ENCODE measurements around the gene CAGE1. TPM values are rescaled to one million over a fixed set of nuclear protein-coding genes. Genes with fewer than 3 reads are reported as not detected.
"Not testable (repeated sequence)": the region's sequence is repeated elsewhere in the genome, so short reads cannot be mapped to it uniquely, and the experiment has no call there.

Gene CAGE1
- total RNA-seq, 2 donors from 2014 or later: not detected

DNA sequence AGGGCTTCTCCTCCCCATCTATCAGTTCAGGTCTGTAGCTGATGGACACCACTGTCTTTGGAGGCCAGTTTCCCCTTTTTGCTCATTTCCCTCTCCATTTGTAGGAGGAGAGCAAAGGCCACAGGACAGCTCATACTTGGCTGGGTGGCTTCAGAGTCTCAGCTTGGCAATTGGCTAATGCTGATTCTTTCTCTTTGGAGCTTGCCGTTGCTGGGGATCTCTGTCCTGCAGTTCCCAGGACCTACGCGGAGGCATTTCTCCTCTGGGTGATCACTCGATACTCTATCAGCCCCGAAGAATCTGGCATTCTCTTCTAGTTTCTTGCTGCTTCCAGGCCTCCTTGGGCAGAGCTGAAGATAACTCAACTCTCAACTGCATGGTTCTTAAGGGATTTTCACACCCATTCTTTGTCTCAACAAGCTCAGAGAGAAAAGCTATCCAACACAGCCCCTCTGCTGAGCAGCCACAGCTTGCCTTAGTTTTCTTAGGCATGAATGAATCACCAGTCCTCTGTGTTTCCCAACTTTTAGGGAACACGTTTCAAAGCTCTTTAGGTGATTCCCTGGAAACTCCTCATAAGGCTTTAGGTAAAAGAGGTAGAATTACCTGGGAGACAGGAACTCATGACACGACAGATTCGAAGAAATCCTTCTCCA, 57.3 kb downstream of the CAGE1 start:
- no peaks in the 10 kb centered on the region for H3K27me3 ChIP-seq
- no peaks in the 10 kb centered on the region for H3K4me1 ChIP-seq
- no peak overlapping the region for H3K4me3 ChIP-seq
- no peaks in the 10 kb centered on the region for H3K36me3 ChIP-seq
- no peaks in the 10 kb centered on the region for H3K9me3 ChIP-seq
- no peak overlapping the region for H3K27ac ChIP-seq
- TF ChIP-seq, protein P1, sequence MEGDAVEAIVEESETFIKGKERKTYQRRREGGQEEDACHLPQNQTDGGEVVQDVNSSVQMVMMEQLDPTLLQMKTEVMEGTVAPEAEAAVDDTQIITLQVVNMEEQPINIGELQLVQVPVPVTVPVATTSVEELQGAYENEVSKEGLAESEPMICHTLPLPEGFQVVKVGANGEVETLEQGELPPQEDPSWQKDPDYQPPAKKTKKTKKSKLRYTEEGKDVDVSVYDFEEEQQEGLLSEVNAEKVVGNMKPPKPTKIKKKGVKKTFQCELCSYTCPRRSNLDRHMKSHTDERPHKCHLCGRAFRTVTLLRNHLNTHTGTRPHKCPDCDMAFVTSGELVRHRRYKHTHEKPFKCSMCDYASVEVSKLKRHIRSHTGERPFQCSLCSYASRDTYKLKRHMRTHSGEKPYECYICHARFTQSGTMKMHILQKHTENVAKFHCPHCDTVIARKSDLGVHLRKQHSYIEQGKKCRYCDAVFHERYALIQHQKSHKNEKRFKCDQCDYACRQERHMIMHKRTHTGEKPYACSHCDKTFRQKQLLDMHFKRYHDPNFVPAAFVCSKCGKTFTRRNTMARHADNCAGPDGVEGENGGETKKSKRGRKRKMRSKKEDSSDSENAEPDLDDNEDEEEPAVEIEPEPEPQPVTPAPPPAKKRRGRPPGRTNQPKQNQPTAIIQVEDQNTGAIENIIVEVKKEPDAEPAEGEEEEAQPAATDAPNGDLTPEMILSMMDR (IDR thresholded peaks at IDR 0.05): no peak
- no peak for DNase-seq (ENCODE audit: low spot score)

DNA sequence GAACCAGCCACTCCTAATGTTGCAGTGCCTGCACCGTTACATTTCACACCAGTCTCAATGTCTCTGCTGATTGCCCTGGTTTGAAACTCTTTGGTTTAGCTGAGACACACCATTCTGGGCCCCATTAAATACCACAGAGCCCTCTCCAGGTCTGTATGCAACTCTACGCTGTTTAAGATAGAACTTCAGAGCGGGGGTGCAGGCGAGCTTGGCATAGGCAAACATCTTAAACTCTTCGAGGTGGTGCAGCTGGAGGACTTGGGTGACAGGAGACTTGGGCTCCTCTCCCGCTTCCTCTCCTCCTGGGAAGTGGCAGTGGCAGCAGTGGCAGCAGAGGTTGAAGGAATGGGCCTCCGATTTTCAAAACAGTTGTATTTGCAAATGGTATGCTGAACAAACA, 58.1 kb downstream of the CAGE1 start:
- Histone ChIP-seq H3K36me3 (no peaks in the 10 kb centered on the region), H3K4me3 (no peak overlapping the region), H3K9me3 (no peaks in the 10 kb centered on the region), H3K27ac (no peak overlapping the region), H3K27me3 (no peaks in the 10 kb centered on the region), H3K4me1 (no peaks in the 10 kb centered on the region)
- DNase-seq (ENCODE audit: low spot score): no peak
- TF ChIP-seq, protein P1 (IDR thresholded peaks at IDR 0.05): no peak

DNA sequence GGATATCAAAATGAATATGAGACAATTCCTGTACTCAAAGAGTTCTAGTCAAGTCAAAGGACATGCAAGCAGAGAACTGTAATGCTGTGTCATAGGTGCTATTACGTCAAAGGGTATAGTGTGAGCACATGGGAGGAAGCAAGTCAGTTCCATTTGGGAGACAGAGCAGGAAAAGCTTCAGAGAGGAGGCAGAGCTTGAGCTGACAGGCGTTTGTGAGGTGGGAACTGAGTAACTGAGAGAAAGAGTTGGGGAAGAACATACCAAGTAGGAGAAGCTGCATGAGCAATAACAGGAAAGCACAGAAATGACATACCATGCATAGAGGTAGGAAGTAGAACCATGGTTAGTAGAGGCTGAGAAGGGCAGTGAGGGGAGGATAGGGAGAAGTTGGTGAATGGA, 61.3 kb downstream of the CAGE1 start:
- Histone ChIP-seq H3K36me3 (no peaks in the 10 kb centered on the region), H3K4me1 (no peaks in the 10 kb centered on the region), H3K27me3 (no peaks in the 10 kb centered on the region), H3K4me3 (no peak overlapping the region), H3K27ac (no peak overlapping the region), H3K9me3 (no peaks in the 10 kb centered on the region)
- TF ChIP-seq, protein P1 (IDR thresholded peaks at IDR 0.05): no peak
- DNase-seq (ENCODE audit: low spot score): no peak

DNA sequence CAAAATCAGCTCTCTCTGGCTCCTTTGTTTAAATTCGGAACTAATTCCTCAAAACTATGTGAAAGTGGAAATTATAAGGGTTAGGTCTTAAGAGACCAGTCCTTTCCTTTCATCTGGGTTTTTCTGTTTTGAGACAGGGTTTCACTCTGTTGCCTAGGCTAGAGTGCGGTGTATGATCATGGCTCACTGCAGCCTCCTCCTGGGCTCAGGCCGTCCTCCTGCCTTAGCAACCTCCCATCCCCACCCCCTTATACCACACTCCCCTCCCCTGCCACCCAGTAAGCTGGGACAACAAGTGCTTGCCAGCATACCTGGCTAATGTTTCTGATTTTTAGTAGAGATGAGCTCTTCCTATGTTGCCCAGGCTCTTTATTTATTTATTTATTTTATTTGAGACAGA, 63.8 kb downstream of the CAGE1 start:
- DNase-seq (ENCODE audit: low spot score): no peak
- no peak overlapping the region for H3K4me3 ChIP-seq
- no peak overlapping the region for H3K27ac ChIP-seq
- H3K4me1 ChIP-seq: no peaks in the 10 kb centered on the region
- TF ChIP-seq, protein P1 (IDR thresholded peaks at IDR 0.05): no peak
- H3K27me3 ChIP-seq: no peaks in the 10 kb centered on the region
- no peaks in the 10 kb centered on the region for H3K36me3 ChIP-seq
- H3K9me3 ChIP-seq: no peaks in the 10 kb centered on the region

DNA sequence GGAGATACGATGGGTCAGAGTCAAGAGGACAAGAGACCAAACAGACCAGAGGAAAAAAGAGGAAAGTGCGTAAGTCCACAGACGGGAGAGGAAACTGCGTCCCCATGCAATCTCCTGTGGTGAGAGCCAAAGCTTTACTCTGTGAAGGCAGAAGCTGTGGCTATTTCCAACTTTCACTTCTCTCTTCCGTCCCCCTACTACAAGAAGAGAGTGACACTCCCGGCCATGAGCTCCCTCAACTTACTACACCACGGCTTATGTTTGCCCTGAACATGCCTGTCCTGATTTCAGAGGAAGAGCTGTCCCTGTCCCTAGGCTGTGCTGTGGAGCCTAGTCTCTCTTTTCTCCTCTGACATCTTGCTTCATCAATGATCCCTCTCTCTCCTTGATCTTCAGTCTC, 65.0 kb downstream of the CAGE1 start:
- no peak overlapping the region for H3K27ac ChIP-seq
- H3K9me3 ChIP-seq: no peaks in the 10 kb centered on the region
- H3K36me3 ChIP-seq: no peaks in the 10 kb centered on the region
- TF ChIP-seq, protein P1 (IDR thresholded peaks at IDR 0.05): no peak
- no peaks in the 10 kb centered on the region for H3K4me1 ChIP-seq
- H3K4me3 ChIP-seq: no peak overlapping the region
- no peak for DNase-seq (ENCODE audit: low spot score)
- no peaks in the 10 kb centered on the region for H3K27me3 ChIP-seq

DNA sequence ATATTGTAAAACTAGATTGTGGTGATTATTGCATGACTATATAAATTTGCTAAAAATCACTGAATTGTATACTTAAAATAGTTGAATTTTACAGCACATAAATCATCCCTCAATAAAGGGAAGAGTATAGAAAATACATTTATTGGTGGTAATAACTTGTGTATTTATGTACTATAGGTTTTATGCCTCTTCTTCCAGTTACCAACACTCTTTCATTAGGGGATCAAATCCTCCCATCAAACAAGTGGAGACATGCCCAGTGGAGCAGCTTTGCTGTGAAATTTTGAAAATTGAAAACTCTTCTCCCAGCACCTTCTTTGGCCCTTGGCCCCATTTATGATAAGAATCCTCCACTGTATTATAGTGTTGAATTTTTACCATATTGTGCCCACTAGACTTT, 66.5 kb downstream of the CAGE1 start:
- Histone ChIP-seq H3K4me3 (no peak overlapping the region), H3K9me3 (no peaks in the 10 kb centered on the region), H3K27ac (no peak overlapping the region), H3K4me1 (no peaks in the 10 kb centered on the region), H3K36me3 (no peaks in the 10 kb centered on the region), H3K27me3 (no peaks in the 10 kb centered on the region)
- no peak for DNase-seq (ENCODE audit: low spot score)
- TF ChIP-seq, protein P1 (IDR thresholded peaks at IDR 0.05): no peak

DNA sequence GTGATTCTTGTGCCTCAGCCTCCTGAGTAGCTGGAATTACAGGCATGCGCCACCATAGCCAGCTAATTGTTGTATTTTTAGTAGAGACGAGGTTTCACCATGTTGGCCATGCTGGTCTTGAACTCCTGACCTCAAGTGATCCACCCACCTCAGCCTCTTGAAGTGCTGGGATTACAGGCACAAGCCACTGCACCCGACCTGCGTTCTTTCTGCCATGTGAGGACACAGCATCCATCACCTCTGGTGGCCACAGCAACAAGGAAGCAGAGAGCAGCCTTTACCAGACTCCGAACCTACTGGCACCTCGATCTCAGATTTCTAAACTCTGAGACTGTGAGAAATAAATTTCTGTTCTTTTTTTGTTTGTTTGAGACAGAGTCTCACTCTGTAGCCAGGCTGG, 67.7 kb downstream of the CAGE1 start:
- not testable (repeated sequence) for H3K4me1 ChIP-seq; H3K36me3 ChIP-seq; H3K4me3 ChIP-seq; H3K27ac ChIP-seq; H3K9me3 ChIP-seq; H3K27me3 ChIP-seq; DNase-seq (ENCODE audit: low spot score)

DNA sequence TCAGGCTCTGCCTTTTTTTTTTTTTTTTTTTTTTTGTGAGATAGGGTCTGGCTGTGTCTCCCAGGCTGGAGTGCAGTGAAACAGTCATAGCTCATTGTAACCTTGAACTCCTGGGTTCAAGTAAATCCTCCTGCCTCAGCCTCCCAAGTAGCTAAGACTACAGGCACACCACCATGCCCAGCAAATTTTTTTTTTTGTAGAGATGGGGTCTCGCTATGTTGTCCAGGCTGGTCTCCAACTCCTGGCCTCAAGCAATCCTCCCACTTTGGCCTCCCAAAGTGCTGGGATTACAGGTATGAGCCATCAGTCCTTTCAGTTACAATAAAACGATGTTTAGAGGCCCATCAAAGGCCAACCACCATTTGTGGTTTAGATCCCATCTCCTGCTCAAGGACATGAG, 70.1 kb downstream of the CAGE1 start:
- not testable (repeated sequence) for H3K27me3 ChIP-seq; H3K4me3 ChIP-seq; DNase-seq (ENCODE audit: low spot score); H3K27ac ChIP-seq; H3K4me1 ChIP-seq; H3K36me3 ChIP-seq; H3K9me3 ChIP-seq

Measured in right atrium auricular region (tissue), 2 donors.